SK-N-SH (cell line): ENCODE data around the gene EZR. TPM values are rescaled to one million over a fixed set of nuclear protein-coding genes. Genes with fewer than 3 reads are reported as not detected.

Source experiments
- CTCF ChIA-PET: fragments of 300-600, 350-600 bp; formaldehyde crosslinking; extraction: SDS; loops from one replicate; lab custom pipeline; 2021; lab: Yijun Ruan, JAX
- POLR2A ChIA-PET: fragments of 350-600 bp; sonication (Branson Sonifier 250); formaldehyde crosslinking; extraction: SDS; loops from one replicate; lab custom pipeline; 2020; ENCODE audit warnings: antibody characterized with exemption, inconsistent platforms; lab: Yijun Ruan, JAX
- DNase-seq: peaks from one replicate; pipeline ENCODE4 v3.0.0; 2012
- H2AFZ ChIP-seq: fragments of 200-600 bp; sonication (generic); 2 replicates; pipeline ENCODE4 v1.8.1; 2016; ENCODE audit warnings: antibody characterized with exemption, mild to moderate bottlenecking, low read depth
- H3F3A ChIP-seq: fragments of 200-600 bp; sonication (generic); replicated peaks from 2 replicates; pipeline ENCODE3; 2016; ENCODE audit warnings: antibody characterized with exemption, mild to moderate bottlenecking; ENCODE audit not compliant: insufficient read depth
- H3K27ac ChIP-seq, 2 experiments: fragments of 200-500 bp in 1 of 2; fragments of 200-600 bp in 1 of 2; sonication (Bioruptor generic) in 1 of 2; sonication (generic), shearing (Covaris generic) in 1 of 2; 2 replicates each; pipeline versions ENCODE4 v1.5.1 to v1.6.1; 2014 to 2016; ENCODE audit warnings: low read depth in 2 of 2, inconsistent platforms in 1 of 2, low read length in 1 of 2, mild to moderate bottlenecking in 1 of 2, mixed read lengths in 1 of 2
- H3K27me3 ChIP-seq: fragments of 200-600 bp; sonication (generic), shearing (Covaris generic); 2 replicates; pipeline ENCODE4 v1.6.1; 2016; ENCODE audit warnings: mixed run types; ENCODE audit not compliant: insufficient read depth
- H3K36me3 ChIP-seq, 2 experiments: fragments of 200-500 bp in 1 of 2; fragments of 200-600 bp in 1 of 2; sonication (Bioruptor generic) in 1 of 2; sonication (generic) in 1 of 2; replicated peaks in 1 of 2; 2 replicates each; pipeline versions ENCODE3 to v1.5.1; 2014 to 2016; ENCODE audit warnings: low read length in 1 of 2, mild to moderate bottlenecking in 1 of 2; ENCODE audit not compliant: insufficient read depth in 2 of 2, control insufficient read depth in 1 of 2
- H3K4me1 ChIP-seq, 2 experiments: fragments of 200-500 bp in 1 of 2; fragments of 200-600 bp in 1 of 2; sonication (Bioruptor generic) in 1 of 2; sonication (generic), shearing (Covaris generic) in 1 of 2; 2 replicates each; pipeline versions ENCODE4 v1.5.1 to v1.6.1; 2014 to 2016; ENCODE audit warnings: low read depth in 1 of 2, low read length in 1 of 2, mixed run types in 1 of 2; ENCODE audit not compliant: insufficient read depth in 2 of 2, control insufficient read depth in 1 of 2
- H3K4me2 ChIP-seq: fragments of 200-600 bp; sonication (generic), shearing (Covaris generic); 2 replicates; pipeline ENCODE4 v1.6.1; 2017; ENCODE audit warnings: mixed run types
- H3K4me3 ChIP-seq, 2 experiments: fragments of 200-500 bp in 1 of 2; fragments of 200-600 bp in 1 of 2; sonication (Bioruptor generic) in 1 of 2; sonication (generic), shearing (Covaris generic) in 1 of 2; 2 replicates each; pipeline versions ENCODE4 v1.5.1 to v1.8.1; 2014 to 2016; ENCODE audit warnings: low read depth in 2 of 2, inconsistent platforms in 1 of 2, low read length in 1 of 2, mild to moderate bottlenecking in 1 of 2, mixed read lengths in 1 of 2, moderate library complexity in 1 of 2
- H3K79me2 ChIP-seq: fragments of 200-600 bp; sonication (generic); 2 replicates; pipeline ENCODE4 v1.8.1; 2017; ENCODE audit warnings: mild to moderate bottlenecking; ENCODE audit not compliant: insufficient read depth
- H3K9ac ChIP-seq: fragments of 200-600 bp; sonication (generic); 2 replicates; pipeline ENCODE4 v1.6.1; 2017; ENCODE audit warnings: mixed run types
- H3K9me2 ChIP-seq: fragments of 200-600 bp; sonication (generic); 2 replicates; pipeline ENCODE4 v1.6.1; 2017; ENCODE audit warnings: mixed run types
- H3K9me3 ChIP-seq: fragments of 200-600 bp; sonication (generic); 2 replicates; pipeline ENCODE4 v1.6.1; 2017; ENCODE audit warnings: mixed run types, mild to moderate bottlenecking, moderate library complexity
- H4K20me1 ChIP-seq: fragments of 200-600 bp; sonication (generic); 2 replicates; pipeline ENCODE4 v1.6.1; 2017; ENCODE audit warnings: mild to moderate bottlenecking, mixed run types; ENCODE audit not compliant: insufficient read depth
- CHD2 ChIP-seq: fragments of 150-350 bp; IDR thresholded peaks from 2 replicates; pipeline ENCODE4 v1.6.1; 2018; ENCODE audit warnings: low read length; ENCODE audit not compliant: partially characterized antibody
- EP300 ChIP-seq, 2 experiments: IDR thresholded peaks; 2 replicates each; pipeline versions ENCODE4 v1.4.0 to v1.6.1; 2012; ENCODE audit warnings: borderline replicate concordance in 1 of 2, low read depth in 1 of 2, low read length in 1 of 2
- EZH2phosphoT487 ChIP-seq: fragments of 200-600 bp; sonication (generic); IDR thresholded peaks from 2 replicates; pipeline ENCODE4 v1.6.1; 2017; ENCODE audit warnings: low read depth, mixed run types, mild to moderate bottlenecking, antibody characterized with exemption, moderate library complexity, borderline replicate concordance
- FOSL2 ChIP-seq: IDR thresholded peaks from 2 replicates; pipeline ENCODE4 v1.4.0; 2012; ENCODE audit warnings: low read depth, mild to moderate bottlenecking, moderate library complexity, borderline replicate concordance
- FOXJ3 ChIP-seq: sonication (generic); formaldehyde crosslinking; IDR thresholded peaks from 2 replicates; pipeline ENCODE4 v1.5.1; 2020; ENCODE audit warnings: mild to moderate bottlenecking, missing genetic modification reagents
- MAX ChIP-seq: IDR thresholded peaks from 2 replicates; pipeline ENCODE4 v1.4.0; 2012; ENCODE audit warnings: low read depth
- MXI1 ChIP-seq: IDR thresholded peaks from 2 replicates; pipeline ENCODE4 v1.6.1; 2012; ENCODE audit warnings: mild to moderate bottlenecking, low read depth, low read length, improper control_type of control experiment
- NFIC ChIP-seq: IDR thresholded peaks from 2 replicates; pipeline ENCODE4 v1.4.0; 2012; ENCODE audit warnings: borderline replicate concordance
- PBX3 ChIP-seq: IDR thresholded peaks from 2 replicates; pipeline ENCODE4; 2012
- RCOR1 ChIP-seq: fragments of 150-350 bp; IDR thresholded peaks from 2 replicates; pipeline ENCODE4 v1.6.1; 2017; ENCODE audit warnings: antibody characterized with exemption, low read length
- REST ChIP-seq: IDR thresholded peaks from 2 replicates; pipeline ENCODE4 v1.6.1; 2012; ENCODE audit warnings: mild to moderate bottlenecking, low read depth, low read length, moderate library complexity
- RFX5 ChIP-seq: IDR thresholded peaks from 2 replicates; pipeline ENCODE4 v1.6.1; 2012; ENCODE audit warnings: mild to moderate bottlenecking, improper control_type of control experiment, low read length
- RXRA ChIP-seq: IDR thresholded peaks from 2 replicates; pipeline ENCODE4 v1.4.0; 2012; ENCODE audit warnings: low read depth, mild to moderate bottlenecking, borderline replicate concordance
- WGBS: methylation state at CpG from one replicate; pipeline ENCODE4 v1.1.6; 2017; ENCODE audit warnings: low lambda C conversion rate; 5-methylcytosine and 5-hydroxymethylcytosine counted together
- polyA plus RNA-seq, 3 experiments: library from polyadenylated mRNA; depleted of rRNA; stranded (reverse); fragments of >200 nt; gene quantifications; 2 replicates each; pipeline ENCODE4 v1.2.3, GENCODE V29; 2012

Gene EZR
- polyA plus RNA-seq, 1 of the 3 experiments (the other 2 are of a cell fraction): 92.0 TPM

- TF ChIP-seq NFIC (no peak), RCOR1 (peak; percentile 88), EP300 (IDR thresholded peaks at IDR 0.05; ENCODE audit: borderline replicate concordance in 1 of 2, low read depth in 1 of 2, low read length in 1 of 2) (peak in 1 of 2 experiments; percentile 38; a peak in 1 of 4 replicates), FOXJ3 (CRISPR knock-in tag) (no peak), PBX3 (no peak), MAX (no peak), REST (no peak), CHD2 (peak; percentile 49), FOSL2 (no peak), RFX5 (no peak), MXI1 (0 out of 2 replicates have a peak, but pooled peaks have one; percentile 37)
- Histone ChIP-seq H3K9me3 (no peaks in the 10 kb centered on the region), H4K20me1 (no peaks in the 10 kb centered on the region), H3K4me3 (no peak overlapping the region), H3K4me2 (no peak overlapping the region), H3K36me3 (no peaks in the 10 kb centered on the region), H3F3A (no peaks in the 10 kb centered on the region), H3K9me2 (no peaks in the 10 kb centered on the region), H3K9ac (no peak overlapping the region), H3K27me3 (no peaks in the 10 kb centered on the region), H3K79me2 (no peaks in the 10 kb centered on the region), H3K27ac (no peak overlapping the region), H2AFZ (no peak overlapping the region), H3K4me1 (peaks cover 9 to 74% of the 10 kb centered on the region in 2 experiments; a peak in 3 of 4 replicates)
- ChIA-PET CTCF (interaction anchor here (0.6 to 1.8 kb wide), 4 partner anchors 31 to 80 kb away, joined by 3 to 4 read pairs (median 3); no protein-coding TSS in a partner anchor), POLR2A (interaction anchor here (0.9 kb wide), 1 partner anchor 63 kb away, joined by 4 read pairs; the partner anchor contains the start of gene EZR)
- WGBS: 78% methylated on average over 7 of the region's 9 CpGs
- DNase-seq: peak; percentile 52
Observed at GRCh38 chr6:158756126-158756525, 63.0 kb downstream of the EZR start.

- no peak overlapping the region for H3K4me2 ChIP-seq
- ChIA-PET CTCF (interaction anchor here (0.6 to 1.8 kb wide), 5 partner anchors 13 to 217 kb away, joined by 3 to 8 read pairs (median 3); no protein-coding TSS in a partner anchor), POLR2A (interaction anchor here (0.9 kb wide), 1 partner anchor 64 kb away, joined by 4 read pairs; the partner anchor contains the start of gene EZR)
- H3F3A ChIP-seq: no peaks in the 10 kb centered on the region
- H2AFZ ChIP-seq: no peak overlapping the region
- H3K4me1 ChIP-seq: peaks cover 9 to 71% of the 10 kb centered on the region in 2 experiments; a peak in 3 of 4 replicates
- 93% methylated on average over 13 of the region's 13 CpGs for WGBS
- no peak for DNase-seq
- no peaks in the 10 kb centered on the region for H3K79me2 ChIP-seq
- peak overlapping the region in 1 of 2 experiments; percentile 13; a peak in 2 of 4 replicates for H3K27ac ChIP-seq
- H4K20me1 ChIP-seq: no peaks in the 10 kb centered on the region
- no peak overlapping the region for H3K4me3 ChIP-seq
- no peaks in the 10 kb centered on the region for H3K27me3 ChIP-seq
- no peak overlapping the region for H3K9ac ChIP-seq
- TF ChIP-seq REST (no peak), EZH2phosphoT487 (no peak), RXRA (no peak)
- H3K9me2 ChIP-seq: no peaks in the 10 kb centered on the region
- no peaks in the 10 kb centered on the region for H3K9me3 ChIP-seq
- H3K36me3 ChIP-seq: no peaks in the 10 kb centered on the region
Observed at GRCh38 chr6:158755636-158756035, 63.5 kb downstream of the EZR start.
